GM18511 (cell line): ENCODE data around the gene MPP3.
"Not testable (repeated sequence)": the region's sequence is repeated elsewhere in the genome, so short reads cannot be mapped to it uniquely, and the experiment has no call there.

ENCODE experiments used
- ATAC-seq: cut with Tn5 transposase; IDR thresholded peaks from one replicate; pipeline ENCODE4 v1.9.1; 2021; ENCODE audit warnings: mild to moderate bottlenecking, moderate library complexity; ENCODE audit not compliant: unreplicated experiment

Gene MPP3

GRCh38 chr17:43810226-43810715 is 22.7 kb downstream of the MPP3 start:
- no peak for ATAC-seq

GRCh38 chr17:43809121-43809520 is 23.8 kb downstream of the MPP3 start:
- ATAC-seq = no peak

GRCh38 chr17:43808076-43808475 is 24.9 kb downstream of the MPP3 start:
- no peak for ATAC-seq

GRCh38 chr17:43805117-43805516 is 27.8 kb downstream of the MPP3 start:
- ATAC-seq = no peak

- ATAC-seq = no peak
These were observed 29.2 kb downstream of the MPP3 start for GRCh38 chr17:43803758-43804157.

GRCh38 chr17:43801844-43802243 is 31.1 kb downstream of the MPP3 start:
- ATAC-seq = no peak

GRCh38 chr17:43800736-43801135 is 32.2 kb downstream of the MPP3 start:
- ATAC-seq = no peak

- no peak for ATAC-seq
These were observed 33.9 kb downstream of the MPP3 start for GRCh38 chr17:43799047-43799446.

- ATAC-seq = not testable (repeated sequence)
These were observed 34.9 kb downstream of the MPP3 start for GRCh38 chr17:43798024-43798423.

- not testable (repeated sequence) for ATAC-seq
These were observed 40.3 kb downstream of the MPP3 start for GRCh38 chr17:43792668-43793067.

- ATAC-seq = no peak
These were observed 41.4 kb downstream of the MPP3 start for GRCh38 chr17:43791589-43791988.

GRCh38 chr17:43790311-43790940 is 42.5 kb downstream of the MPP3 start:
- no peak for ATAC-seq

- no peak for ATAC-seq
These were observed 43.5 kb downstream of the MPP3 start for GRCh38 chr17:43789482-43789881.

GRCh38 chr17:43788540-43788939 is 44.4 kb downstream of the MPP3 start:
- ATAC-seq = no peak

- ATAC-seq = no peak
These were observed 45.2 kb downstream of the MPP3 start for GRCh38 chr17:43787728-43788127.

GRCh38 chr17:43784628-43785101 is 48.3 kb downstream of the MPP3 start:
- ATAC-seq = no peak

GRCh38 chr17:43784068-43784467 is 48.9 kb downstream of the MPP3 start:
- no peak for ATAC-seq

GRCh38 chr17:43782913-43783680 is 49.8 kb downstream of the MPP3 start:
- ATAC-seq = no peak

- no peak for ATAC-seq
These were observed 52.8 kb downstream of the MPP3 start, which contains the start of gene CFAP97D1 for GRCh38 chr17:43780135-43780534. TSS of gene CFAP97D1 (plus strand) at chr17:43780435. CDS start at chr17:43780463, 28 bp downstream.

- ATAC-seq = peak; percentile 39
These were observed 53.5 kb downstream of the MPP3 start for GRCh38 chr17:43779145-43780125.
